ENCODE results near the gene ARAP3. TPM values are rescaled to one million over a fixed set of nuclear protein-coding genes. Genes with fewer than 3 reads are reported as not detected.

The ARAP3 gene
- total and polyA plus RNA-seq, 9 of the 15 experiments (the other 6 are each of a cell fraction or from before 2014, with no cell fraction given) = 0.83 to 25.7 (median 6.4) TPM

- TF ChIP-seq LCOR (CRISPR knock-in tag; IDR thresholded peaks at IDR 0.05) (peak; percentile 90), NCOR1 (IDR thresholded peaks at IDR 0.05) (peak; percentile 65), CHCHD3 (CRISPR knock-in tag; IDR thresholded peaks at IDR 0.05) (no peak), USF1 (CRISPR knock-in tag; IDR thresholded peaks at IDR 0.05) (no peak), MYC (IDR thresholded peaks at IDR 0.05; ENCODE audit: low read depth, low read length) (peak; percentile 52), MYC (CRISPR knock-in tag; IDR thresholded peaks at IDR 0.05; ENCODE audit: borderline replicate concordance, low read depth) (no peak), U2AF2 (optimal IDR thresholded peaks at IDR 0.05; ENCODE audit: low read depth, low read length) (no peak), NBN (IDR thresholded peaks at IDR 0.05; ENCODE audit: low read depth) (0 out of 2 replicates have a peak, but pooled peaks have one; percentile 45), PCBP1 (IDR thresholded peaks at IDR 0.05; ENCODE audit: low read depth, low read length, poor library complexity, severe bottlenecking) (peak; percentile 31), E2F3 (CRISPR knock-in tag; IDR thresholded peaks at IDR 0.05) (peak; percentile 62; the same call in 1 of the 2 replicates), ZNF778 (CRISPR knock-in tag; IDR thresholded peaks at IDR 0.05) (no peak), NR2C1 (IDR thresholded peaks at IDR 0.05) (no peak), NR2C1 (tag; IDR thresholded peaks at IDR 0.05) (peak; percentile 59), ETS2 (tag; IDR thresholded peaks at IDR 0.05; ENCODE audit: borderline replicate concordance, poor library complexity, severe bottlenecking) (no peak), ZEB2 (IDR thresholded peaks at IDR 0.05) (no peak), CEBPG (CRISPR knock-in tag; IDR thresholded peaks at IDR 0.05) (peak; percentile 81), CEBPG (tag; conservative IDR thresholded peaks at IDR 0.05 in 1 of 2, IDR thresholded peaks at IDR 0.05 in 1 of 2) (peak; percentile 85 to 86), TFE3 (CRISPR knock-in tag; IDR thresholded peaks at IDR 0.05) (no peak), ZBTB17 (CRISPR knock-in tag; IDR thresholded peaks at IDR 0.05) (peak; percentile 39; the same call in 1 of the 2 replicates)
- TF ChIP-seq, protein P1, sequence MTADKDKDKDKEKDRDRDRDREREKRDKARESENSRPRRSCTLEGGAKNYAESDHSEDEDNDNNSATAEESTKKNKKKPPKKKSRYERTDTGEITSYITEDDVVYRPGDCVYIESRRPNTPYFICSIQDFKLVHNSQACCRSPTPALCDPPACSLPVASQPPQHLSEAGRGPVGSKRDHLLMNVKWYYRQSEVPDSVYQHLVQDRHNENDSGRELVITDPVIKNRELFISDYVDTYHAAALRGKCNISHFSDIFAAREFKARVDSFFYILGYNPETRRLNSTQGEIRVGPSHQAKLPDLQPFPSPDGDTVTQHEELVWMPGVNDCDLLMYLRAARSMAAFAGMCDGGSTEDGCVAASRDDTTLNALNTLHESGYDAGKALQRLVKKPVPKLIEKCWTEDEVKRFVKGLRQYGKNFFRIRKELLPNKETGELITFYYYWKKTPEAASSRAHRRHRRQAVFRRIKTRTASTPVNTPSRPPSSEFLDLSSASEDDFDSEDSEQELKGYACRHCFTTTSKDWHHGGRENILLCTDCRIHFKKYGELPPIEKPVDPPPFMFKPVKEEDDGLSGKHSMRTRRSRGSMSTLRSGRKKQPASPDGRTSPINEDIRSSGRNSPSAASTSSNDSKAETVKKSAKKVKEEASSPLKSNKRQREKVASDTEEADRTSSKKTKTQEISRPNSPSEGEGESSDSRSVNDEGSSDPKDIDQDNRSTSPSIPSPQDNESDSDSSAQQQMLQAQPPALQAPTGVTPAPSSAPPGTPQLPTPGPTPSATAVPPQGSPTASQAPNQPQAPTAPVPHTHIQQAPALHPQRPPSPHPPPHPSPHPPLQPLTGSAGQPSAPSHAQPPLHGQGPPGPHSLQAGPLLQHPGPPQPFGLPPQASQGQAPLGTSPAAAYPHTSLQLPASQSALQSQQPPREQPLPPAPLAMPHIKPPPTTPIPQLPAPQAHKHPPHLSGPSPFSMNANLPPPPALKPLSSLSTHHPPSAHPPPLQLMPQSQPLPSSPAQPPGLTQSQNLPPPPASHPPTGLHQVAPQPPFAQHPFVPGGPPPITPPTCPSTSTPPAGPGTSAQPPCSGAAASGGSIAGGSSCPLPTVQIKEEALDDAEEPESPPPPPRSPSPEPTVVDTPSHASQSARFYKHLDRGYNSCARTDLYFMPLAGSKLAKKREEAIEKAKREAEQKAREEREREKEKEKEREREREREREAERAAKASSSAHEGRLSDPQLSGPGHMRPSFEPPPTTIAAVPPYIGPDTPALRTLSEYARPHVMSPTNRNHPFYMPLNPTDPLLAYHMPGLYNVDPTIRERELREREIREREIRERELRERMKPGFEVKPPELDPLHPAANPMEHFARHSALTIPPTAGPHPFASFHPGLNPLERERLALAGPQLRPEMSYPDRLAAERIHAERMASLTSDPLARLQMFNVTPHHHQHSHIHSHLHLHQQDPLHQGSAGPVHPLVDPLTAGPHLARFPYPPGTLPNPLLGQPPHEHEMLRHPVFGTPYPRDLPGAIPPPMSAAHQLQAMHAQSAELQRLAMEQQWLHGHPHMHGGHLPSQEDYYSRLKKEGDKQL (CRISPR knock-in tag; IDR thresholded peaks at IDR 0.05; ENCODE audit: borderline replicate concordance) = no peak
Measured at GRCh38 chr5:141681695-141682641, at the start of gene ARAP3 (continued).

Data from K562 (cell line).